ENCODE data around the gene DTHD1. TPM values are rescaled to one million over a fixed set of nuclear protein-coding genes. Genes with fewer than 3 reads are reported as not detected.

DTHD1 gene
- polyA plus RNA-seq (not detected in 3 replicates), polyA minus RNA-seq (not detected in 3 replicates)
- polyA plus RNA-seq (2011; ENCODE audit: low read depth), result not detected
- polyA plus RNA-seq (2011; cell fraction: cytosol; rRNA removed), result not detected in 2 replicates
- polyA plus RNA-seq (2011; cell fraction: nucleus; rRNA removed), result not detected in 2 replicates
- not detected in 2 replicates for polyA plus RNA-seq (2012; ENCODE audit: low replicate concordance)
- polyA minus RNA-seq (2011; cell fraction: cytosol; rRNA and poly(A)+ RNA removed), result not detected
- not detected in 2 replicates for polyA minus RNA-seq (2011; cell fraction: nucleus; rRNA and poly(A)+ RNA removed)

- no peaks in the 10 kb centered on the region for H4K20me1 ChIP-seq (ENCODE audit: control insufficient read depth, extremely low read depth, insufficient read depth, low read length)
- no peaks in the 10 kb centered on the region for H3K79me2 ChIP-seq (ENCODE audit: control insufficient read depth, insufficient read depth, low read length)
- peak within 1 kb of the TSS; percentile 56 for H2AFZ ChIP-seq (ENCODE audit: control insufficient read depth, low read length)
- no peaks in the 10 kb centered on the region for H3K27me3 ChIP-seq (ENCODE audit: control insufficient read depth, extremely low read depth, insufficient read depth, low read length)
- H3K9ac ChIP-seq (ENCODE audit: control insufficient read depth, extremely low read depth, insufficient read depth, low read length), result peak within 1 kb of the TSS; percentile 26
- H3K4me1 ChIP-seq (ENCODE audit: control insufficient read depth, extremely low read depth, insufficient read depth, low read length), result peaks cover 45% of the 10 kb centered on the region
- no peak for DNase-seq (ENCODE audit: low read depth, low spot score)
- peak within 1 kb of the TSS; percentile 31 for H3K27ac ChIP-seq (ENCODE audit: control insufficient read depth, insufficient read depth, low read length)
- H3K9me1 ChIP-seq (ENCODE audit: control insufficient read depth, extremely low read depth, insufficient read depth, low read length), result no peaks in the 10 kb centered on the region
- TF ChIP-seq CTCF (optimal IDR thresholded peaks at IDR 0.05 in 1 of 3, IDR thresholded peaks at IDR 0.05 in 1 of 3, conservative IDR thresholded peaks at IDR 0.05 in 1 of 3; ENCODE audit: extremely low read depth in 1 of 3, insufficient read depth in 2 of 3, low read length in 3 of 3), result no peak
- no peak for TF ChIP-seq EZH2 (IDR thresholded peaks at IDR 0.05; ENCODE audit: low read length)
- H3K9me3 ChIP-seq (ENCODE audit: control insufficient read depth, low read depth, low read length), result no peaks in the 10 kb centered on the region
- FAIRE-seq, result no peak
- peak within 1 kb of the TSS in 1 of 3 experiments; percentile 1 for H3K4me3 ChIP-seq (ENCODE audit: control insufficient read depth in 2 of 3, extremely low read depth in 1 of 3, insufficient read depth in 2 of 3, low read depth in 1 of 3, low read length in 3 of 3)
- peak within 1 kb of the TSS; percentile 46 for H3K4me2 ChIP-seq (ENCODE audit: control insufficient read depth, extremely low read depth, insufficient read depth, low read depth, low read length)
- H3K36me3 ChIP-seq (ENCODE audit: control insufficient read depth in 2 of 2, extremely low read depth in 1 of 2, insufficient read depth in 2 of 2, low read length in 2 of 2), result no peaks in the 10 kb centered on the region
- dilution Hi-C loops (cut with MboI; ENCODE audit: extremely low pct_ligation_motif_present, low sequenced_read_pairs), result no loop called here
Observed at GRCh38 chr4:36281384-36282106, at the start of gene DTHD1. Gene DTHD1, plus strand, starts transcription at chr4:36281616. Its CDS starts 143 bp downstream, at chr4:36281759.

DNA sequence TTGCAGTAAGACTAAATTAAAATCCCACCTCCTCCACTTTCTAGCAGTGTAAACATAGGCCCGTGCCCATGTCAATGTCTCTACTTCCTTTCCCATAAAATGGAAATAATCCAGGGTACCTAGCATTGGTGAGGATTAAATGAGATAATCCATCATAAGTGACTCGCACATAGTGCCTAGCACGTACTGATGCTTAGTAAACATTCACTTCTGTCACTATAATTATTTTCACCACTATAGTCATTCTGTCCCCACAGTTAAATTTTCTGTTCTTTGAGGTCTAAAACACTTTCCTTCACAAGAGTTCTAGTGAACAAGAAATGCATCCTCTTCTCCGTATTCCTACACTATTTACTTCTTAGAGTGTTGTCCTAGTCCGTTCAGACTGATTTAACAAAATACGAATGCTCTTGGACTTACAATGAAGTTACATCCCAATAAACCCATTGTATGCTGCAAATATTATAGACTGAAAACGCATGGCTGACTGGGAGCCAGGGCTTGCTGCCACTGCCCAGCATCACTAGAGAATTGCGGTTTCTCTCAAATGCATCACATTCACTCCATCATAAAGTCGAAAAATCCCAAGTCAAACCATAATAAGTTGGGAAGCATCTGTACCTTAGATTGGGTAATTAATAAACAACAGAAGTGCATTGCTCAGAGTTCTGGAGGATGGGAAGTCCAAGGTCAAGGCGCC lies 47.7 kb upstream of the DTHD1 start:
- Histone ChIP-seq H3K9me3 (ENCODE audit: control insufficient read depth, low read depth, low read length) (no peaks in the 10 kb centered on the region), H3K4me2 (ENCODE audit: control insufficient read depth, extremely low read depth, insufficient read depth, low read depth, low read length) (no peak overlapping the region), H3K27me3 (ENCODE audit: control insufficient read depth, extremely low read depth, insufficient read depth, low read length) (no peaks in the 10 kb centered on the region), H3K9ac (ENCODE audit: control insufficient read depth, extremely low read depth, insufficient read depth, low read length) (no peak overlapping the region), H3K27ac (ENCODE audit: control insufficient read depth, insufficient read depth, low read length) (no peak overlapping the region), H3K4me1 (ENCODE audit: control insufficient read depth, extremely low read depth, insufficient read depth, low read length) (peaks cover 11% of the 10 kb centered on the region), H4K20me1 (ENCODE audit: control insufficient read depth, extremely low read depth, insufficient read depth, low read length) (no peaks in the 10 kb centered on the region), H3K9me1 (ENCODE audit: control insufficient read depth, extremely low read depth, insufficient read depth, low read length) (no peaks in the 10 kb centered on the region), H3K79me2 (ENCODE audit: control insufficient read depth, insufficient read depth, low read length) (peaks cover 51% of the 10 kb centered on the region), H3K4me3 (ENCODE audit: control insufficient read depth in 2 of 3, extremely low read depth in 1 of 3, insufficient read depth in 2 of 3, low read depth in 1 of 3, low read length in 3 of 3) (no peak overlapping the region), H3K36me3 (ENCODE audit: control insufficient read depth in 2 of 2, extremely low read depth in 1 of 2, insufficient read depth in 2 of 2, low read length in 2 of 2) (peaks cover 0 to 4% of the 10 kb centered on the region in 2 experiments), H2AFZ (ENCODE audit: control insufficient read depth, low read length) (no peak overlapping the region)
- dilution Hi-C loops (cut with MboI; ENCODE audit: extremely low pct_ligation_motif_present, low sequenced_read_pairs), result no loop called here
- no peak for TF ChIP-seq CTCF (optimal IDR thresholded peaks at IDR 0.05 in 1 of 3, IDR thresholded peaks at IDR 0.05 in 1 of 3, conservative IDR thresholded peaks at IDR 0.05 in 1 of 3; ENCODE audit: extremely low read depth in 1 of 3, insufficient read depth in 2 of 3, low read length in 3 of 3)
- TF ChIP-seq EZH2 (IDR thresholded peaks at IDR 0.05; ENCODE audit: low read length), result no peak
- FAIRE-seq (no peak), DNase-seq (ENCODE audit: low read depth, low spot score) (no peak)

Data from keratinocyte (primary cell).